ENCODE data around the gene MCM9.
"Not testable (repeated sequence)": the region's sequence is repeated elsewhere in the genome, so short reads cannot be mapped to it uniquely, and the experiment has no call there.

MCM9 gene

GRCh38 chr6:118776607-118777549 lies 158.1 kb downstream of the MCM9 start:
- DNase-seq (ENCODE audit: extremely low spot score, insufficient read length, low read depth) (peak; percentile 25), FAIRE-seq (peak; percentile 84)

- DNase-seq (ENCODE audit: extremely low spot score, insufficient read length, low read depth) (no peak), FAIRE-seq (no peak)
These were observed 159.6 kb downstream of the MCM9 start for GRCh38 chr6:118775381-118775780.

- no peak for FAIRE-seq
- no peak for DNase-seq (ENCODE audit: extremely low spot score, insufficient read length, low read depth)
These were observed 160.4 kb downstream of the MCM9 start for GRCh38 chr6:118774581-118774980.

GRCh38 chr6:118772886-118773285 lies 162.1 kb downstream of the MCM9 start:
- no peak for DNase-seq (ENCODE audit: extremely low spot score, insufficient read length, low read depth)
- FAIRE-seq = no peak

GRCh38 chr6:118771253-118771652 lies 163.7 kb downstream of the MCM9 start:
- no peak for DNase-seq (ENCODE audit: extremely low spot score, insufficient read length, low read depth)
- FAIRE-seq = no peak

- FAIRE-seq = no peak
- no peak for DNase-seq (ENCODE audit: extremely low spot score, insufficient read length, low read depth)
These were observed 164.1 kb downstream of the MCM9 start for GRCh38 chr6:118770835-118771234.

- FAIRE-seq (no peak), DNase-seq (ENCODE audit: extremely low spot score, insufficient read length, low read depth) (no peak)
These were observed 164.7 kb downstream of the MCM9 start for GRCh38 chr6:118770112-118770788.

- FAIRE-seq = no peak
- DNase-seq (ENCODE audit: extremely low spot score, insufficient read length, low read depth) = no peak
These were observed 166.0 kb downstream of the MCM9 start for GRCh38 chr6:118768904-118769325.

GRCh38 chr6:118768441-118768840 lies 166.5 kb downstream of the MCM9 start:
- FAIRE-seq = no peak

GRCh38 chr6:118765316-118765715 lies 169.6 kb downstream of the MCM9 start:
- not testable (repeated sequence) for DNase-seq (ENCODE audit: extremely low spot score, insufficient read length, low read depth); FAIRE-seq

More at GRCh38 chr6:118768441-118768840, 166.5 kb downstream of the MCM9 start:
- DNase-seq (ENCODE audit: extremely low spot score, insufficient read length, low read depth) = no peak

GRCh38 chr6:118764766-118765165 lies 170.2 kb downstream of the MCM9 start:
- no peak for DNase-seq (ENCODE audit: extremely low spot score, insufficient read length, low read depth)
- no peak for FAIRE-seq

Data from GM18507 (cell line).